Neural progenitor cell (in vitro differentiated cells): ENCODE results near the gene PIERCE2. TPM values are rescaled to one million over a fixed set of nuclear protein-coding genes. Genes with fewer than 3 reads are reported as not detected.

Source experiments
- DNase-seq: peaks from one replicate; pipeline ENCODE4 v3.0.0-alpha.2; 2016; ENCODE audit warnings: low spot score
- H2AFZ ChIP-seq: fragments of 200-600 bp; sonication (generic); replicated peaks from 2 replicates; pipeline ENCODE4 v1.6.1; 2016; ENCODE audit warnings: antibody characterized with exemption
- H3F3A ChIP-seq: fragments of 200-600 bp; sonication (generic); 2 replicates; pipeline ENCODE4 v1.6.1; 2016; ENCODE audit warnings: antibody characterized with exemption, low read depth
- H3K27ac ChIP-seq: fragments of 200-600 bp; sonication (generic); 2 replicates; pipeline ENCODE4 v1.5.1; 2016; ENCODE audit warnings: mild to moderate bottlenecking
- H3K27me3 ChIP-seq: fragments of 200-600 bp; sonication (generic); 2 replicates; pipeline ENCODE4 v1.6.1; 2016; ENCODE audit warnings: mild to moderate bottlenecking, moderate library complexity
- H3K36me3 ChIP-seq: fragments of 200-600 bp; sonication (generic); 2 replicates; pipeline ENCODE4 v1.5.1; 2016
- H3K4me1 ChIP-seq: fragments of 200-600 bp; sonication (generic); 2 replicates; pipeline ENCODE4 v1.6.1; 2016; ENCODE audit warnings: mixed run types
- H3K4me2 ChIP-seq: fragments of 200-600 bp; sonication (generic); 2 replicates; pipeline ENCODE4 v1.6.1; 2016
- H3K4me3 ChIP-seq: fragments of 200-600 bp; sonication (generic); 2 replicates; pipeline ENCODE4 v1.5.1; 2016
- H3K79me2 ChIP-seq: fragments of 200-600 bp; sonication (generic); 2 replicates; pipeline ENCODE4 v1.6.1; 2016; ENCODE audit warnings: low read depth
- H3K9ac ChIP-seq: fragments of 200-600 bp; sonication (generic); 2 replicates; pipeline ENCODE4 v1.6.1; 2016
- H3K9me3 ChIP-seq: fragments of 200-600 bp; sonication (generic); 2 replicates; pipeline ENCODE4 v1.5.1; 2016; ENCODE audit warnings: low read depth
- H4K20me1 ChIP-seq: fragments of 200-600 bp; sonication (generic); 2 replicates; pipeline ENCODE4 v1.6.1; 2016; ENCODE audit warnings: low read depth
- H3K27ac Mint-ChIP-seq: 3 replicates; pipeline ENCODE4 v1.8.0; 2021; ENCODE audit warnings: mixed read lengths
- H3K27me3 Mint-ChIP-seq: 2 replicates; pipeline ENCODE4 v1.8.0; 2022; ENCODE audit warnings: low read depth, mild to moderate bottlenecking, inconsistent platforms, moderate library complexity, mixed read lengths; ENCODE audit not compliant: insufficient read depth
- H3K36me3 Mint-ChIP-seq: 3 replicates; pipeline ENCODE4 v1.8.0; 2021; ENCODE audit warnings: mixed read lengths
- H3K4me1 Mint-ChIP-seq: 3 replicates; pipeline ENCODE4 v1.8.0; 2021; ENCODE audit warnings: mixed read lengths
- H3K4me3 Mint-ChIP-seq: 3 replicates; pipeline ENCODE4 v1.8.0; 2021; ENCODE audit warnings: mild to moderate bottlenecking, moderate library complexity, mixed read lengths
- H3K9me3 Mint-ChIP-seq: 3 replicates; pipeline ENCODE4 v1.8.0; 2020; ENCODE audit warnings: mixed read lengths
- EZH2 ChIP-seq: fragments of 200-600 bp; sonication (generic); IDR thresholded peaks from 2 replicates; pipeline ENCODE4 v1.6.1; 2017; ENCODE audit warnings: antibody characterized with exemption, mild to moderate bottlenecking, moderate library complexity
- EZH2phosphoT487 ChIP-seq: fragments of 200-600 bp; sonication (generic); IDR thresholded peaks from 2 replicates; pipeline ENCODE4 v1.6.1; 2017; ENCODE audit warnings: antibody characterized with exemption
- total RNA-seq: library from RNA; depleted of rRNA; stranded (reverse); fragments of >200 nt; gene quantifications from 2 replicates; pipeline ENCODE4 v1.2.3, GENCODE V29; 2015; ENCODE audit warnings: low replicate concordance
- TF ChIP-seq, protein P1 (sequence below): fragments of 200-600 bp; sonication (generic); IDR thresholded peaks from 2 replicates; pipeline ENCODE4 v1.5.1; 2017; ENCODE audit warnings: antibody characterized with exemption, mild to moderate bottlenecking

Gene PIERCE2
- total RNA-seq, 1 donor from 2014 or later, result 14.2 TPM

DNA sequence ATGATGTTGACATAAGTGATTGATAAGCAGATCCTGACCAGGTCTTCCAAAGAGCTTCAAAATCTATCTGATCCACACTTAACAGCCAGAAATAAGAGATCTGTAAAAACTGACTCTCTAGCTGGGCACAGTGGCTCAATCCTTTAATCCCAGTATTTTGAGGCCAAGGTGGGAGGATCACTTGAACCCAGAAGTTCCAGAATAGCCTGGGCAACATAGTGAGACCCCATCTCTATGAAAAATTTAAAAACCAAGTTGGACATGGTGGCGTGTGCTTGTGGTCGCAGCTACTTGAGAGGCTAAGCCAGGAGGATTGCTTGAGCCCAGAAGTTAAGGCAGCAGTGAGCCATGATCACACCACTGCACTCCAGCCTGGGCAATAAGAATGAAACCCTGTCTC lies 45.7 kb upstream of the PIERCE2 start:
- Histone ChIP-seq H3K4me3 (no peak overlapping the region), H3K27ac (no peak overlapping the region), H3K36me3 (no peaks in the 10 kb centered on the region), H3F3A (no peaks in the 10 kb centered on the region), H3K4me1 (no peaks in the 10 kb centered on the region), H2AFZ (no peak overlapping the region), H3K4me2 (no peak overlapping the region), H3K9ac (no peak overlapping the region), H4K20me1 (no peaks in the 10 kb centered on the region), H3K9me3 (no peaks in the 10 kb centered on the region), H3K79me2 (no peaks in the 10 kb centered on the region), H3K27me3 (no peaks in the 10 kb centered on the region)
- H3K9me3 Mint-ChIP-seq, result no peaks in the 10 kb centered on the region
- TF ChIP-seq, protein P1, sequence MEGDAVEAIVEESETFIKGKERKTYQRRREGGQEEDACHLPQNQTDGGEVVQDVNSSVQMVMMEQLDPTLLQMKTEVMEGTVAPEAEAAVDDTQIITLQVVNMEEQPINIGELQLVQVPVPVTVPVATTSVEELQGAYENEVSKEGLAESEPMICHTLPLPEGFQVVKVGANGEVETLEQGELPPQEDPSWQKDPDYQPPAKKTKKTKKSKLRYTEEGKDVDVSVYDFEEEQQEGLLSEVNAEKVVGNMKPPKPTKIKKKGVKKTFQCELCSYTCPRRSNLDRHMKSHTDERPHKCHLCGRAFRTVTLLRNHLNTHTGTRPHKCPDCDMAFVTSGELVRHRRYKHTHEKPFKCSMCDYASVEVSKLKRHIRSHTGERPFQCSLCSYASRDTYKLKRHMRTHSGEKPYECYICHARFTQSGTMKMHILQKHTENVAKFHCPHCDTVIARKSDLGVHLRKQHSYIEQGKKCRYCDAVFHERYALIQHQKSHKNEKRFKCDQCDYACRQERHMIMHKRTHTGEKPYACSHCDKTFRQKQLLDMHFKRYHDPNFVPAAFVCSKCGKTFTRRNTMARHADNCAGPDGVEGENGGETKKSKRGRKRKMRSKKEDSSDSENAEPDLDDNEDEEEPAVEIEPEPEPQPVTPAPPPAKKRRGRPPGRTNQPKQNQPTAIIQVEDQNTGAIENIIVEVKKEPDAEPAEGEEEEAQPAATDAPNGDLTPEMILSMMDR, result no peak
- TF ChIP-seq EZH2, result no peak
- TF ChIP-seq EZH2phosphoT487, result no peak
- no peaks in the 10 kb centered on the region for H3K27me3 Mint-ChIP-seq
- DNase-seq, result no peak
- peaks cover 1% of the 10 kb centered on the region for H3K36me3 Mint-ChIP-seq
- no peaks in the 10 kb centered on the region for H3K4me1 Mint-ChIP-seq
- H3K4me3 Mint-ChIP-seq, result no peak overlapping the region
- no peak overlapping the region for H3K27ac Mint-ChIP-seq

DNA sequence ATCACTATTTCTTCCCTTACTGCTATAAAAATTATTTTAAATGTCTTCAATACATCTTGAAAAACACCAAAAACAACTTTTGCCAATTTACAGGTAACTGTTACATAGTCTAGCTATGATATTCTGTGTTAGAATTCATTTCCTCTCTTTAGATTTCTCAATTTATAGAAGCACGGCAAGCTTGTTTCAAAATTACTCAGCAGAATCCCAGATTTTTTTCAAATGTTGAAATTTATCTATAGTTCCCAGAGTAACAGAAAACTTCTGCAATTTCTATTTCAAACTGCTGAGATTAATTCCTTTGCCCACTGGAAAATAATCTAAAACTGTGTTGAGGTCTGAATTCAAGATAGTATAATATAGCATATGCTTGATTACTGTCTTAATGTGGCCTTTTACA lies 41.3 kb upstream of the PIERCE2 start:
- no peak overlapping the region for H3K4me3 Mint-ChIP-seq
- Histone ChIP-seq H3K4me1 (no peaks in the 10 kb centered on the region), H4K20me1 (no peaks in the 10 kb centered on the region), H3K9me3 (no peaks in the 10 kb centered on the region), H3K4me3 (no peak overlapping the region), H3K27me3 (no peaks in the 10 kb centered on the region), H3K4me2 (no peak overlapping the region), H3F3A (no peaks in the 10 kb centered on the region), H3K36me3 (no peaks in the 10 kb centered on the region), H2AFZ (no peak overlapping the region), H3K79me2 (no peaks in the 10 kb centered on the region), H3K9ac (no peak overlapping the region), H3K27ac (no peak overlapping the region)
- no peak for DNase-seq
- H3K36me3 Mint-ChIP-seq, result peaks cover 6% of the 10 kb centered on the region
- no peaks in the 10 kb centered on the region for H3K9me3 Mint-ChIP-seq
- TF ChIP-seq, protein P1, result no peak
- TF ChIP-seq EZH2phosphoT487 (no peak), EZH2 (no peak)
- no peaks in the 10 kb centered on the region for H3K4me1 Mint-ChIP-seq
- no peak overlapping the region for H3K27ac Mint-ChIP-seq
- H3K27me3 Mint-ChIP-seq, result no peaks in the 10 kb centered on the region

DNA sequence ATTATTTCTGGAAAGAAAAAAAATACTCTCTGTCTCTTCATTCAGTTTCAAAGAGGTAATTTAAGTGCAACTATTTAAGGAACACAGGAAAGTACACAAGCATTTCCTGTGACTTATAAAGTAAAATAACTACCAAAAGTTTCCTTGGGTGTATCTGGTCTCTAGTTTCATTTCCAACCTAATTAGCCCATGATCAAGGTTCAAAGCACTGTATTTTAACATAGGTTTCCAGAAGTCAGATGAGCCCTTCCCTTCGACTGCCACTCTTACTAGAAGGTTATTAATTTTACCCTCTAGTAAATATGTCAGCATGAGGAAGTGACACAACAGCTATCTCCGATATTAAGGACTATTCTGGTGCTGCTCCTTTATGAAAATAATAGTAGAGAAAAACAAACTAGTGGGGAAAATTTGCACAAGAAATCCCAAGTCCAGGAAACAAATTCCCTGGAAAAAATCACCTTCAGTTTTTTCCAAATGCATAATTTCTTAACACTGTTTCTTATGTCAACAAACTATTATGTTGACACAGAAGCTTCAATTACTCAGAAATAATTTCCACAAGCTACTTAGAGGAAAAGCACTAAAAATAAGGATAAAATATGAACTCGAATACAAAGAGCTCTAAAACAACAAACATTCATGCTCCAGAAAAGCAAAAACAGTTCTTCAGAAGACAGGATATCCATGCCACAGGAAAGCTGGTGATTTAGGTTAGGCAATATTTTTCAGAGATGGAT lies 35.4 kb upstream of the PIERCE2 start:
- DNase-seq, result no peak
- H3K4me2 ChIP-seq, result no peak overlapping the region
- H3K4me3 ChIP-seq, result no peak overlapping the region
- H3K27me3 ChIP-seq, result no peaks in the 10 kb centered on the region
- H3F3A ChIP-seq, result no peaks in the 10 kb centered on the region
- H2AFZ ChIP-seq, result no peak overlapping the region
- H3K4me1 ChIP-seq, result no peaks in the 10 kb centered on the region
- no peak overlapping the region for H3K9ac ChIP-seq
- Mint-ChIP-seq H3K27me3 (no peaks in the 10 kb centered on the region), H3K27ac (no peak overlapping the region), H3K36me3 (peaks cover 7% of the 10 kb centered on the region), H3K4me1 (no peaks in the 10 kb centered on the region), H3K4me3 (no peak overlapping the region), H3K9me3 (no peaks in the 10 kb centered on the region)
- TF ChIP-seq EZH2phosphoT487, result no peak
- TF ChIP-seq, protein P1, result no peak
- no peak for TF ChIP-seq EZH2
- H3K79me2 ChIP-seq, result no peaks in the 10 kb centered on the region
- H3K9me3 ChIP-seq, result no peaks in the 10 kb centered on the region
- no peak overlapping the region for H3K27ac ChIP-seq
- H4K20me1 ChIP-seq, result no peaks in the 10 kb centered on the region
- no peaks in the 10 kb centered on the region for H3K36me3 ChIP-seq
